H9 (cell line): ENCODE data around the gene FTO. TPM values are rescaled to one million over a fixed set of nuclear protein-coding genes. Genes with fewer than 3 reads are reported as not detected.

Experiments
- DNase-seq: peaks from one replicate; pipeline ENCODE4 v3.0.0-alpha.2; 2017
- H2AFZ ChIP-seq: one replicate; pipeline ENCODE4 v1.6.1; 2013; ENCODE audit warnings: mild to moderate bottlenecking, low read length, control low read depth, moderate library complexity
- H2AK5ac ChIP-seq: 2 replicates; pipeline ENCODE4 v1.6.1; 2013; ENCODE audit warnings: low read length, control low read depth, mixed read lengths; ENCODE audit not compliant: insufficient read length
- H2BK120ac ChIP-seq: one replicate; pipeline ENCODE4 v1.6.1; 2013; ENCODE audit warnings: low read depth, mild to moderate bottlenecking, low read length, control low read depth, inconsistent platforms; ENCODE audit not compliant: poor library complexity, severe bottlenecking
- H2BK12ac ChIP-seq: 2 replicates; pipeline ENCODE4 v1.6.1; 2013; ENCODE audit warnings: low read length, control low read depth, mixed read lengths, low read depth; ENCODE audit not compliant: insufficient read length
- H2BK15ac ChIP-seq: 2 replicates; pipeline ENCODE4 v1.6.1; 2013; ENCODE audit warnings: low read depth, low read length, control low read depth
- H2BK20ac ChIP-seq: one replicate; pipeline ENCODE4 v1.6.1; 2013; ENCODE audit warnings: low read depth, mild to moderate bottlenecking, low read length, control low read depth, inconsistent platforms; ENCODE audit not compliant: poor library complexity, severe bottlenecking
- H2BK5ac ChIP-seq: 2 replicates; pipeline ENCODE4 v1.6.1; 2013; ENCODE audit warnings: low read length, control low read depth, mixed read lengths; ENCODE audit not compliant: insufficient read length
- H3K14ac ChIP-seq: 2 replicates; pipeline ENCODE4 v1.6.1; 2013; ENCODE audit warnings: low read length, control low read depth; ENCODE audit not compliant: insufficient read depth
- H3K18ac ChIP-seq: 2 replicates; pipeline ENCODE4 v1.6.1; 2013; ENCODE audit warnings: low read depth, mild to moderate bottlenecking, mixed read lengths, low read length, control low read depth; ENCODE audit not compliant: insufficient read length
- H3K23ac ChIP-seq: 2 replicates; pipeline ENCODE4 v1.6.1; 2013; ENCODE audit warnings: low read length, control low read depth, mixed read lengths, low read depth; ENCODE audit not compliant: insufficient read length
- H3K23me2 ChIP-seq: 2 replicates; pipeline ENCODE4 v1.6.1; 2013; ENCODE audit warnings: low read depth, mild to moderate bottlenecking, mixed read lengths, low read length, control low read depth; ENCODE audit not compliant: insufficient read length, poor library complexity, severe bottlenecking
- H3K27ac ChIP-seq: 2 replicates; pipeline ENCODE4 v1.5.1; 2013; ENCODE audit warnings: low read length, control low read depth, mixed read lengths, low read depth; ENCODE audit not compliant: insufficient read length
- H3K27me3 ChIP-seq: 2 replicates; pipeline ENCODE4 v1.6.1; 2013; ENCODE audit warnings: low read length, control low read depth, inconsistent platforms; ENCODE audit not compliant: insufficient read depth
- H3K4ac ChIP-seq: 2 replicates; pipeline ENCODE4 v1.6.1; 2013; ENCODE audit warnings: low read depth, mild to moderate bottlenecking, control low read depth, inconsistent platforms, low read length, moderate library complexity
- H3K4me1 ChIP-seq: 2 replicates; pipeline ENCODE4 v1.6.1; 2013; ENCODE audit warnings: low read length, control low read depth, inconsistent platforms; ENCODE audit not compliant: insufficient read depth
- H3K4me2 ChIP-seq: 2 replicates; pipeline ENCODE4 v1.6.1; 2013; ENCODE audit warnings: low read length, control low read depth, mixed read lengths; ENCODE audit not compliant: insufficient read length, insufficient read depth
- H3K56ac ChIP-seq: 2 replicates; pipeline ENCODE4 v1.6.1; 2013; ENCODE audit warnings: low read depth, mild to moderate bottlenecking, mixed read lengths, low read length, control low read depth; ENCODE audit not compliant: insufficient read length
- H3K79me1 ChIP-seq: 2 replicates; pipeline ENCODE4 v1.6.1; 2013; ENCODE audit warnings: low read depth, mild to moderate bottlenecking, moderate library complexity, low read length, control low read depth, inconsistent platforms; ENCODE audit not compliant: insufficient read depth, poor library complexity, severe bottlenecking
- H3K79me2 ChIP-seq: 2 replicates; pipeline ENCODE4 v1.6.1; 2013; ENCODE audit warnings: low read length, control low read depth, inconsistent platforms; ENCODE audit not compliant: insufficient read depth
- H3K9ac ChIP-seq: 2 replicates; pipeline ENCODE4 v1.6.1; 2013; ENCODE audit warnings: low read length, control low read depth, mixed read lengths; ENCODE audit not compliant: insufficient read length; ENCODE audit errors: extremely low read depth
- H3K9me3 ChIP-seq: one replicate; pipeline ENCODE4 v1.6.1; 2013; ENCODE audit warnings: low read depth, low read length, inconsistent platforms; ENCODE audit not compliant: control insufficient read depth
- H3T11ph ChIP-seq: one replicate; pipeline ENCODE4 v1.6.1; 2013; ENCODE audit warnings: mild to moderate bottlenecking, low read length, control low read depth, inconsistent platforms
- H4K20me1 ChIP-seq: one replicate; pipeline ENCODE4 v1.6.1; 2013; ENCODE audit not compliant: control insufficient read depth, insufficient read length, insufficient read depth
- H4K5ac ChIP-seq: 2 replicates; pipeline ENCODE4 v1.6.1; 2013; ENCODE audit warnings: low read depth, mild to moderate bottlenecking, mixed read lengths, low read length, control low read depth; ENCODE audit not compliant: insufficient read length
- H4K8ac ChIP-seq: replicated peaks from 2 replicates; pipeline ENCODE4 v1.6.1; 2013; ENCODE audit warnings: low read length, control low read depth, mixed read lengths, low read depth; ENCODE audit not compliant: insufficient read length
- H4K91ac ChIP-seq: 2 replicates; pipeline ENCODE4 v1.6.1; 2013; ENCODE audit warnings: low read depth, mild to moderate bottlenecking, moderate library complexity, mixed read lengths, low read length, control low read depth; ENCODE audit not compliant: insufficient read length
- H3K27ac Mint-ChIP-seq, 3 experiments: 2 replicates in 2 of 3; 3 replicates in 1 of 3; pipeline ENCODE4 v1.8.0; 2020 to 2021; ENCODE audit warnings: mixed read lengths in 3 of 3, mild to moderate bottlenecking in 1 of 3, moderate library complexity in 1 of 3
- H3K27me3 Mint-ChIP-seq: 2 replicates; pipeline ENCODE4 v1.8.0; 2021; ENCODE audit warnings: low read depth, mild to moderate bottlenecking, moderate library complexity, mixed read lengths
- H3K36me3 Mint-ChIP-seq, 3 experiments: 2 replicates in 2 of 3; 3 replicates in 1 of 3; pipeline ENCODE4 v1.8.0; 2020 to 2021; ENCODE audit warnings: low read depth in 3 of 3, mixed read lengths in 3 of 3; ENCODE audit not compliant: insufficient read depth in 1 of 3
- H3K4me1 Mint-ChIP-seq, 2 experiments: 2 replicates each; pipeline ENCODE4 v1.8.0; 2020; ENCODE audit warnings: mixed read lengths in 2 of 2
- H3K4me3 Mint-ChIP-seq, 2 experiments: 2 replicates in 1 of 2; 3 replicates in 1 of 2; pipeline ENCODE4 v1.8.0; 2020 to 2021; ENCODE audit warnings: mild to moderate bottlenecking in 2 of 2, mixed read lengths in 2 of 2, moderate library complexity in 1 of 2
- H3K9me3 Mint-ChIP-seq, 2 experiments: 2 replicates in 1 of 2; 3 replicates in 1 of 2; pipeline ENCODE4 v1.8.0; 2020; ENCODE audit warnings: mild to moderate bottlenecking in 2 of 2, mixed read lengths in 2 of 2, moderate library complexity in 1 of 2
- total RNA-seq: library from RNA; stranded (reverse); gene quantifications from 2 replicates; pipeline ENCODE4 v1.2.1, GENCODE V29; 2021
- TF ChIP-seq, protein P1 (sequence below): fragments of 200-600 bp; sonication (generic); conservative IDR thresholded peaks from 3 replicates; pipeline ENCODE4 v1.8.0; 2021; ENCODE audit warnings: antibody characterized with exemption, mild to moderate bottlenecking

FTO gene
- total RNA-seq, 1 experiment from 2014 or later = 67.9 TPM

DNA sequence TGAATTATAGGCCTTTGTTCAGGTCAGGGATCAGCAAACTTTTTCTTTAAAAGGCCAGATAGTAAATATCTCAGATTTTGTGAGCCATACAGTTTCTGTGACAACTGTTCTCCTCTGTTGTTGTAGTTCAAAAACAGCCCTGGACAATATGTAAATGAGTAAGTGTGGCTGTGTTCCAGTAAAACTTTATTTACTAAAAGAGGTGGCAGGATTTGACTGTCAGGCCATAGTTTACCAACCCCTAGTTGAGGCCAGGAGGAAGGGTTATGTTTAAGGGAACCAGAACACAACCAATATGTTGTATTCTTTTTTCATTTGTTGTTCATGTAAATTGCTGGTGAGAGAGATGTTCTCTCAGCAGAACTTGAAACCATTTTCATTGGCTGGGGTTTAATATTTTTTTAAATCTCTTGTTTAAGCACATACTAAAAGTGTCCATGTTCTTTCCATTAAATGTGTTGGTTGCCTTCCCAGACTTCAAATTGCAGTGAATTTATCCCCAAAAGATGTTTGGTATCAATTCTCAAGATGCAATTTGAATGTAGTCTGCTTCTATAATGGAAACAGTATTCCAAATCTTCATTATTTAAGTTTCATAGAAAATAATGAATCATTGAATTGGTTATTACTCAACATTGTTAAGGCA, 260.3 kb downstream of the FTO start:
- no peak overlapping the region for H4K5ac ChIP-seq
- H3K9ac ChIP-seq = no peak overlapping the region
- Mint-ChIP-seq H3K9me3 (no peaks in the 10 kb centered on the region), H3K36me3 (peaks cover 0 to 2% (median 0%) of the 10 kb centered on the region in 3 experiments; a peak in 1 of 7 replicates), H3K4me1 (peaks cover 17 to 20% of the 10 kb centered on the region in 2 experiments), H3K27ac (no peak overlapping the region), H3K4me3 (no peak overlapping the region), H3K27me3 (no peaks in the 10 kb centered on the region)
- no peak overlapping the region for H3T11ph ChIP-seq
- no peak overlapping the region for H3K23ac ChIP-seq
- H2BK120ac ChIP-seq = no peak overlapping the region
- no peaks in the 10 kb centered on the region for H3K27me3 ChIP-seq
- H4K20me1 ChIP-seq = no peaks in the 10 kb centered on the region
- H2BK15ac ChIP-seq = no peak overlapping the region
- H4K8ac ChIP-seq = no peak overlapping the region
- H3K56ac ChIP-seq = no peak overlapping the region
- no peak overlapping the region for H2BK12ac ChIP-seq
- H3K79me1 ChIP-seq = no peaks in the 10 kb centered on the region
- no peaks in the 10 kb centered on the region for H3K23me2 ChIP-seq
- H3K27ac ChIP-seq = no peak overlapping the region
- H3K4ac ChIP-seq = no peak overlapping the region
- H2AFZ ChIP-seq = no peak overlapping the region
- H2AK5ac ChIP-seq = no peak overlapping the region
- no peak overlapping the region for H3K14ac ChIP-seq
- H3K18ac ChIP-seq = no peak overlapping the region
- no peak overlapping the region for H2BK5ac ChIP-seq
- TF ChIP-seq, protein P1, sequence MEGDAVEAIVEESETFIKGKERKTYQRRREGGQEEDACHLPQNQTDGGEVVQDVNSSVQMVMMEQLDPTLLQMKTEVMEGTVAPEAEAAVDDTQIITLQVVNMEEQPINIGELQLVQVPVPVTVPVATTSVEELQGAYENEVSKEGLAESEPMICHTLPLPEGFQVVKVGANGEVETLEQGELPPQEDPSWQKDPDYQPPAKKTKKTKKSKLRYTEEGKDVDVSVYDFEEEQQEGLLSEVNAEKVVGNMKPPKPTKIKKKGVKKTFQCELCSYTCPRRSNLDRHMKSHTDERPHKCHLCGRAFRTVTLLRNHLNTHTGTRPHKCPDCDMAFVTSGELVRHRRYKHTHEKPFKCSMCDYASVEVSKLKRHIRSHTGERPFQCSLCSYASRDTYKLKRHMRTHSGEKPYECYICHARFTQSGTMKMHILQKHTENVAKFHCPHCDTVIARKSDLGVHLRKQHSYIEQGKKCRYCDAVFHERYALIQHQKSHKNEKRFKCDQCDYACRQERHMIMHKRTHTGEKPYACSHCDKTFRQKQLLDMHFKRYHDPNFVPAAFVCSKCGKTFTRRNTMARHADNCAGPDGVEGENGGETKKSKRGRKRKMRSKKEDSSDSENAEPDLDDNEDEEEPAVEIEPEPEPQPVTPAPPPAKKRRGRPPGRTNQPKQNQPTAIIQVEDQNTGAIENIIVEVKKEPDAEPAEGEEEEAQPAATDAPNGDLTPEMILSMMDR = no peak
- no peaks in the 10 kb centered on the region for H3K79me2 ChIP-seq
- no peak for DNase-seq
- H3K4me1 ChIP-seq = peaks cover 6% of the 10 kb centered on the region; the same call in 1 of the 2 replicates
- no peak overlapping the region for H3K4me2 ChIP-seq
- H2BK20ac ChIP-seq = no peak overlapping the region
- H4K91ac ChIP-seq = no peak overlapping the region
- H3K9me3 ChIP-seq = no peaks in the 10 kb centered on the region
